Liver (tissue), 9 donors: ENCODE data around the gene HSFX4. TPM values are rescaled to one million over a fixed set of nuclear protein-coding genes. Genes with fewer than 3 reads are reported as not detected.
A peak's percentile ranks its signal among the peaks of the same experiment; 100 is the strongest.
"Not testable (repeated sequence)": the region's sequence is repeated elsewhere in the genome, so short reads cannot be mapped to it uniquely, and the experiment has no call there.

ENCODE experiments used
- DNase-seq: peaks from one replicate; pipeline ENCODE4 v3.0.0-alpha.2; 2017; ENCODE audit warnings: low spot score
- H3K27ac ChIP-seq, 2 donors: one replicate each; pipeline ENCODE4 v1.7.0; 2013; ENCODE audit warnings: inconsistent platforms in 2 of 2, low read length in 2 of 2, control low read depth in 1 of 2, low read depth in 1 of 2, mild to moderate bottlenecking in 1 of 2
- H3K27me3 ChIP-seq, 4 donors: one replicate each; pipeline versions ENCODE4 v1.6.1 to v1.7.0; 2013; ENCODE audit warnings: low read length in 3 of 4, inconsistent platforms in 1 of 4, mild to moderate bottlenecking in 1 of 4, moderate library complexity in 1 of 4; ENCODE audit not compliant: control insufficient read depth in 4 of 4, insufficient read depth in 4 of 4
- H3K36me3 ChIP-seq, 4 donors: one replicate each; pipeline versions ENCODE4 v1.6.1 to v1.7.0; 2013; ENCODE audit warnings: low read length in 3 of 4, mild to moderate bottlenecking in 3 of 4, low read depth in 1 of 4, moderate library complexity in 1 of 4; ENCODE audit not compliant: control insufficient read depth in 4 of 4, insufficient read depth in 3 of 4
- H3K4me1 ChIP-seq, 4 donors: one replicate each; pipeline versions ENCODE4 v1.6.1 to v1.7.0; 2013; ENCODE audit warnings: low read length in 3 of 4, mild to moderate bottlenecking in 3 of 4, moderate library complexity in 1 of 4; ENCODE audit not compliant: control insufficient read depth in 4 of 4, insufficient read depth in 4 of 4
- H3K4me3 ChIP-seq, 3 donors: one replicate each; pipeline versions ENCODE4 v1.6.1 to v1.7.0; 2013; ENCODE audit warnings: low read length in 3 of 3, control low read depth in 1 of 3, low read depth in 1 of 3, mild to moderate bottlenecking in 1 of 3
- H3K9ac ChIP-seq, 2 donors: one replicate each; pipeline ENCODE4 v1.7.0; 2013; ENCODE audit warnings: low read length in 2 of 2, mild to moderate bottlenecking in 2 of 2, moderate library complexity in 2 of 2, control low read depth in 1 of 2, low read depth in 1 of 2
- H3K9me3 ChIP-seq, 4 donors: one replicate each; pipeline versions ENCODE4 v1.6.1 to v1.7.0; 2013; ENCODE audit warnings: low read length in 3 of 4; ENCODE audit not compliant: control insufficient read depth in 4 of 4
- WGBS: extraction: QIAGEN DNeasy Blood & Tissue Kit; methylation state at CpG from one replicate; pipeline ENCODE4 v1.1.7; 2013; 5-methylcytosine and 5-hydroxymethylcytosine counted together
- polyA plus RNA-seq, 2 donors: library from polyadenylated mRNA; stranded (reverse) in 1 of 2; unstranded in 1 of 2; fragments of 200-250 nt in 1 of 2; fragments of >200 nt in 1 of 2; fragmentation: Nextera tagmentation in 1 of 2; extraction: Ambion mirVana in 1 of 2; gene quantifications; one replicate each; pipeline versions ENCODE4 v1.2.1 to v1.2.3, GENCODE V29; 2013 to 2015
- total RNA-seq, 2 donors: library from RNA; depleted of rRNA; stranded (reverse); fragments of >200 nt; gene quantifications; one replicate each; pipeline ENCODE4 v1.2.3, GENCODE V29; 2014
- donor health status: healthy.
- donor health status: healthy.
- donor health status: healthy.
- donor health status: healthy.
- donor health status: healthy.

HSFX4 gene
- total and polyA plus RNA-seq, 4 donors, result not detected

DNA sequence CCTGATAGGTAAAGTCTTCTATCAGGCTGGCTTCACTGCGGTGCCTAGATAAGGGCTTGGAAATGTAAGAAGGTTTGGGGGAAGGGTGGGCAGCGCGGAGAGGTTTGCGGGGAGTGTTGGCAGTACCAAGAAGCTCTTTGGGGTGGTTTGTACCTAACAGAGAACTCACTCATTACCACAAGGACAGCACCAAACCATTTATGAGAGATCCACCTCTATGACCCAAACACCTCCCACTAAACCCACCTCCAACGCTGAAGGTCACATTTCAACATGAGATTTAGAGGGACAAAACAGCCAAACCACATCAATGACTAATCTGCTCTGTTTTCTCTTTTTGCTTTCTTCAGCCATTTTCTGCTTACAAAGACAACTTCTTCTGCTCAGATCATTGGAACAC is 4.9 kb upstream of the HSFX4 start:
- H3K36me3 ChIP-seq, DNase-seq, H3K4me1 ChIP-seq, H3K9ac ChIP-seq, H3K4me3 ChIP-seq, H3K27me3 ChIP-seq, H3K27ac ChIP-seq, H3K9me3 ChIP-seq: not testable (repeated sequence)
- no CpG with 5 or more reads among the region's 5 CpGs for WGBS

DNA sequence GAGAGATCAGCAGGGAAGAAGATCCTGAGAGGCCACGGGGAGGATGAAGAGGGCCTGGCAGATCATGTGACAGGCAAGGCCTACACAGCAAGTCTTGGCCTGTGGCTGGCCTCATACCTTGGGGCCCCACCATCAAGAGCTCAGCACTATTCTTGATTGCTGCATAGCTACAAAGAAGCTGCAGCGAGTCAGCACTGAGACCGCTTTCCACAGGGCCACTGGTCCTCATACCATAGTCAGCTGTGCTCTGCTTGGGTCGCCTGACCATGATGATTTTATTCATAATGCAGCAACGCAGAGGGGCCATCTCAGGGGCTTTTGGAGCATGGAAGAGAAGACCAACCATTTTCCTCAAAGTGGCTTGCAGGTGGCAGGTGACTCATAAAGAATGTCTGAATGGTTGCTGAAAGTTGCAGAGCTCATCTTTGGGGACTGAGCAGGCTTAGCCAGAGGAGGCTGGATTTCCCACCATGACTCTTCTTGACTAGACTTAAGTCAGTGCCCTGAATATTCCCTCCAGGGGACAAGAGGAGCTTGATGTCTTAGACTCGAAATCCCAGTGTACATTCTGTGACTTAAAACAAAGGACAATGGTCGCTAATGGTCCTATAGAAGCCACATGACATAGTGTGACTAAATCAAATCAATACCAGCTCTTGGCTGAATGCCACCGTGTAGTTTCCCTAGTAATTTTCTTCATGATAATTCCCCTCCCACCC is 2.0 kb upstream of the HSFX4 start:
- 100% methylated on average over 1 of the region's 8 CpGs for WGBS
- H3K27ac ChIP-seq, H3K9ac ChIP-seq, DNase-seq, H3K4me1 ChIP-seq, H3K36me3 ChIP-seq, H3K27me3 ChIP-seq, H3K9me3 ChIP-seq, H3K4me3 ChIP-seq: not testable (repeated sequence)

DNA sequence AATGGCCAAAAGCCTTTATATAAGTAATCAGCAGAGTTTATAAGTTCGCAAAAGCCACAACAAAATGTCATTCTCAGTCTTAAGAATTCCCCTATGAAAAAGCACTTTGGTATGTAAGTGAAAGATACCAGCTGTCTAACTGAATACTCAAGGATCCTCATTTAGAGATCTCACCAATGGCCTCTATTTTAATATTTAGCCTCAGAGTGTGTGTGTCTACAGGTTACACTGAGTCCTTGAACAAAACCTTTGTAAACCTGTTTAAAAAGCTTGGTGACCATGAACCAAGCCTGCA is 1.5 kb upstream of the HSFX4 start:
- H3K9ac ChIP-seq, H3K27ac ChIP-seq, H3K36me3 ChIP-seq, H3K27me3 ChIP-seq, H3K9me3 ChIP-seq, H3K4me1 ChIP-seq, H3K4me3 ChIP-seq, DNase-seq: not testable (repeated sequence)
- WGBS, result no CpG with 5 or more reads among the region's 1 CpG

DNA sequence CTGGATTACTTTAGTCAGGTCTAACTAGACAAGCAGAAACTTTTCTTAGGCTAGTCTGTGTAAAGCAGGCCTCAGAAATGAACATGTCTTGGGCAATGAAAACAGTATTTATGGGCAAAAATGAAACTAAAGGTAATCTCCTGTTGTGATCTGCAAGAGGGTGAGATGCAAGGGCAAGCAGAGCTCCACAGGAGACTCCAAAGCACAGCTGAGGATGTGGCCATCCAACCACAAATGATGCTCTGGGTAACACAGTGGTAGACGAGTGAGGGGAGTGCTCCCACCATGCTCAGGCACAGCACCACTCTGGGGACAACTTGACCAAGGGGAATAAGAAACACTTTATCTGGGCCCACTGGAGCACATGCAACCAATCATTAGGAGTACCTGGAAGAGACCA is 738 bp upstream of the HSFX4 start:
- H3K27ac ChIP-seq, result not testable (repeated sequence)

DNA sequence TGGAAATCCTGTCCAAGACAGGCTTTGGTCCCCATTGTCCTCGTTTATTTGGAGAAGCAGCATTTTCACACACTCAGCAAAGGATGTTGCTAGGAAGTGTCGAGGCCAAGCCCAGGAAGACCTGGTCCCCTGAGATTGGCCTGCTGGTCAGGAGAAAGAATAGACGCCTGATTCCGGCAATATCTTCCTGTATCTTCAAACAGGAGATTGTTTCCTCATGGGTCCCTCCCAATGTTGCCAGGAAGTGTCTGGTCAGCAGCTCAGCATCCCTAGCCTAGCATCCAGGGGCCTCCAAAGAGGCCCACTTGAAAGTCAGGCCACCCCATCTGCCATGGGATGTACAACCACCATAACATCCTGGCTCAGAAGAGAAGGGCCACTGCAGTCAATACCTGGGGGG is 2.0 kb downstream of the HSFX4 start:
- not testable (repeated sequence) for H3K36me3 ChIP-seq, DNase-seq, H3K27ac ChIP-seq, H3K4me1 ChIP-seq, H3K9ac ChIP-seq, H3K4me3 ChIP-seq, H3K9me3 ChIP-seq, H3K27me3 ChIP-seq
- 65% methylated on average over 2 of the region's 4 CpGs for WGBS

More for the DNA sequence above, 738 bp upstream of the HSFX4 start:
- not testable (repeated sequence) for H3K27me3 ChIP-seq, H3K4me1 ChIP-seq, DNase-seq, H3K9ac ChIP-seq, H3K36me3 ChIP-seq, H3K4me3 ChIP-seq, H3K9me3 ChIP-seq
- WGBS, result 87% methylated on average over 1 of the region's 1 CpG

DNA sequence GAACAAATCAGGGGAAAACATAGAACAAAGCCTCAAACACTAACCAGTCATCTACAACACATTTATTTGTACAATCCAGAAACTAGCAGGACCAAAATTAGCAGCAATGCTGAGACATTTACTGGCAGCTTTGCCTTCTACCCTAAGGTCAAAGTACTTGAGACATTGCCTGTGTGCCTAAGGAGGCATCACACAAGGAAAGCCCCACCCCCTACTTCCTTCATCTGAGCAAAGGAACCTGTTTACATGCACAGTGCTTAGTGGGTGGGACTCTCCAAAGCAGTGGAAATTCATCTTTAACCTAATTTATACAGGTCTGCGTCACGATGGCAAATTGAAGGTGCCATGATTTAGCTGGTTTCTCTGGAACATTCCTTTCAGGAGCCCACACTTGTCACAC is 2.8 kb downstream of the HSFX4 start:
- 85% methylated on average over 2 of the region's 2 CpGs for WGBS
- not testable (repeated sequence) for H3K9me3 ChIP-seq, H3K9ac ChIP-seq, H3K4me1 ChIP-seq, H3K4me3 ChIP-seq, H3K27ac ChIP-seq, H3K36me3 ChIP-seq, H3K27me3 ChIP-seq, DNase-seq

DNA sequence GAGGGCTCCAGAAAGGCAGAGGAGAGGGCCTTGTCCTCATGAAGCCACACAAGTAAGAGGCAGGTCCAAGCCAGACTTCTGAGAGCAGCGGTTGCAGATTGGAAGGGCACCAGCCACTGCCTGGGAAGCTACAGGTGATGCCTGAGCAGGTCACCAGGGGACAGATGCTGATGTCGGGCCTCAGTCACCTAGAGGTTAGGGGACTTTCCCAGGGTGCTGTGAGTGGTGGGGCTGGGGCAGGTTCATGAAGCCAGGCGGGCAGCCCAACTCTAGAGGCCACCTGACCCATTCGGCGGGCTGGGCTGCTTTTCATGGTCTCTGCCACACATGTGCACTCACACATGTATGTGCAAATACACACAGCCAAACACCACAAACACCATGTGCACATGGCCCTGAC is 3.6 kb downstream of the HSFX4 start:
- 80% methylated on average over 1 of the region's 5 CpGs for WGBS
- H3K36me3 ChIP-seq, DNase-seq, H3K9me3 ChIP-seq, H3K27ac ChIP-seq, H3K9ac ChIP-seq, H3K4me1 ChIP-seq, H3K4me3 ChIP-seq, H3K27me3 ChIP-seq: not testable (repeated sequence)

DNA sequence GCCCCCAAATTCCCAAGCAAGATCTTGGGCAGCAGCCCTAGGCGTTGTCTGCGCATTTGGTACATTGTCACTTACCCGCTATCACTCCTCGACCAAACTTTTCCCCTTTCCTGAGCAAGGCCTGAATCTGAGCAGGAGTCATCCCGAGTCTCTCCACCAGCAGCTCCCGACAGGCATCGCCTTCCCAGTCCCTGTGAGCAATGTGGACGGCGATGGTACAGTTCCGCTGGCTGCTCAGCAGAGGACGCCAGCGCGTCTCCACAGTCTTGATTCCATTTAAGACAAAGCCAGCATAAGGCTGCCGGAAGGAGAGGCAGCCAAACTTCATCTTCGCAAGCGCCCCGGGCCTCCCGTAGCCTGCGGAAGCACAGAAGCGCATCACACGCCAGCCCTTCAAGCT is 4.2 kb downstream of the HSFX4 start:
- H3K9me3 ChIP-seq, H3K27ac ChIP-seq, H3K36me3 ChIP-seq, H3K9ac ChIP-seq, DNase-seq, H3K4me1 ChIP-seq, H3K4me3 ChIP-seq, H3K27me3 ChIP-seq: not testable (repeated sequence)
- WGBS, result 86% methylated on average over 13 of the region's 21 CpGs

DNA sequence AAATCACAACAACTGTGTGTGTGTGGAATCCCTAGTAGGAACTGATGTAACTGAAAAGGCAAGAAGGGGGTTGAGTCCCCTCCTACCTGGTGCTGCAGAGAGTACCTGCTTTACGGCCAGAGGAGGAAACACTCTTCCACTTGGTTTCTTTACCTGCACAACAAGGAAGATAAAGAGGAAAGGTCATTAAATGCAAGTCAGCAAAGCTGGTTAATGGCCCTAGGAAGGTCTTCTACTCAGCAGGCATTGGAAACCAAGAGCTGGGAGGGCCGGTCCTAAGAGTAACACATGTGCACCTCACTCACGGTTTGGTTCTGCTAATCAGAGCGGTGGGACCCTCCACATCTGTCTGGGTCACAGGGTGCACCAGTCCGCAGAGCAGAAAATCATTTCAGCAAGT is 8.0 kb downstream of the HSFX4 start:
- not testable (repeated sequence) for H3K9me3 ChIP-seq, DNase-seq, H3K36me3 ChIP-seq, H3K27me3 ChIP-seq, H3K4me1 ChIP-seq
- Histone ChIP-seq H3K4me3 (peak overlapping the region; percentile 67 to 88 (median 70)), H3K9ac (peak overlapping the region; percentile 52 to 59), H3K27ac (peak overlapping the region; percentile 87 to 89)
- 45% methylated on average over 5 of the region's 5 CpGs for WGBS
